ENCODE measurements around the gene SLC27A4.
A peak's percentile ranks its signal among the peaks of the same experiment; 100 is the strongest.
"Not testable (repeated sequence)": the region's sequence is repeated elsewhere in the genome, so short reads cannot be mapped to it uniquely, and the experiment has no call there.

The SLC27A4 gene

GRCh38 chr9:128324401-128324800, 15.9 kb upstream of the SLC27A4 start:
- no peak for DNase-seq

- no peak for DNase-seq
These were observed 14.7 kb upstream of the SLC27A4 start for GRCh38 chr9:128325629-128326028.

GRCh38 chr9:128333451-128333869, 6.9 kb upstream of the SLC27A4 start:
- DNase-seq, result no peak

GRCh38 chr9:128335161-128335560, 5.2 kb upstream of the SLC27A4 start:
- no peak for DNase-seq

GRCh38 chr9:128335914-128336313, 4.4 kb upstream of the SLC27A4 start:
- DNase-seq, result no peak

GRCh38 chr9:128337936-128338335, 2.4 kb upstream of the SLC27A4 start:
- DNase-seq, result no peak

GRCh38 chr9:128338852-128339614, 1.3 kb upstream of the SLC27A4 start:
- DNase-seq, result not testable (repeated sequence)

- DNase-seq, result no peak
These were observed 536 bp downstream of the SLC27A4 start for GRCh38 chr9:128340691-128341434.

- peak; percentile 63 for DNase-seq
These were observed 1.1 kb downstream of the SLC27A4 start for GRCh38 chr9:128341435-128341849.

GRCh38 chr9:128342971-128343680, 2.8 kb downstream of the SLC27A4 start:
- DNase-seq, result no peak

GRCh38 chr9:128343855-128344254, 3.5 kb downstream of the SLC27A4 start:
- DNase-seq, result no peak

- no peak for DNase-seq
These were observed 4.7 kb downstream of the SLC27A4 start for GRCh38 chr9:128344931-128345605.

GRCh38 chr9:128349125-128349524, 8.8 kb downstream of the SLC27A4 start:
- DNase-seq, result no peak

- no peak for DNase-seq
These were observed 9.4 kb downstream of the SLC27A4 start for GRCh38 chr9:128349772-128350171.

GRCh38 chr9:128355451-128355850, 15.1 kb downstream of the SLC27A4 start:
- no peak for DNase-seq

- no peak for DNase-seq
These were observed 17.8 kb downstream of the SLC27A4 start for GRCh38 chr9:128358090-128358489.

- no peak for DNase-seq
These were observed 18.5 kb downstream of the SLC27A4 start for GRCh38 chr9:128358861-128359260.

- no peak for DNase-seq
These were observed 20.5 kb downstream of the SLC27A4 start for GRCh38 chr9:128360826-128361225.

GRCh38 chr9:128361296-128361985, 21.1 kb downstream of the SLC27A4 start:
- no peak for DNase-seq

- DNase-seq, result peak; percentile 83
These were observed 21.8 kb downstream of the SLC27A4 start for GRCh38 chr9:128361986-128362646.

- DNase-seq, result no peak
These were observed 22.4 kb downstream of the SLC27A4 start for GRCh38 chr9:128362774-128363173.

GRCh38 chr9:128365525-128365924, 25.2 kb downstream of the SLC27A4 start:
- DNase-seq, result no peak

Measured in fibroblast of skin of scalp (primary cell).